IMR-90 (cell line): Measurements from ENCODE around the gene LDHD. TPM values are rescaled to one million over a fixed set of nuclear protein-coding genes. Genes with fewer than 3 reads are reported as not detected.

ENCODE experiments used
- ATAC-seq: fragments of 200-7000 bp; cut with Tn5 transposase; 2 replicates; pipeline ENCODE4 v1.9.1; 2020; ENCODE audit warnings: low read depth, mild to moderate bottlenecking, moderate library complexity
- BruUV-seq: library from RNA; stranded (reverse); fragments of 400-500 nt; replicated peaks from 2 replicates; lab custom pipeline; 2021; lab: Mats Ljungman, UMichigan
- CTCF ChIA-PET: fragments of 300-600 bp; formaldehyde crosslinking; extraction: SDS; loops from one replicate; lab custom pipeline; 2021; ENCODE audit warnings: antibody characterized with exemption; lab: Yijun Ruan, JAX
- POLR2A ChIA-PET: fragments of 300-600 bp; sonication (Branson Sonifier 250); formaldehyde crosslinking; loops from one replicate; lab custom pipeline; 2022; ENCODE audit warnings: antibody characterized with exemption; ENCODE audit not compliant: unreplicated experiment; lab: Charles Lee
- DNase-seq: peaks from one replicate; pipeline ENCODE4 v3.0.0; 2013
- H2AFZ ChIP-seq: replicated peaks from 2 replicates; pipeline ENCODE3; 2013; ENCODE audit warnings: low read length, mild to moderate bottlenecking; ENCODE audit not compliant: poor library complexity
- H2AK5ac ChIP-seq: 2 replicates; pipeline ENCODE4 v1.6.1; 2013; ENCODE audit warnings: low read depth, low read length, inconsistent platforms
- H2AK9ac ChIP-seq: replicated peaks from 2 replicates; pipeline ENCODE3; 2013; ENCODE audit warnings: mild to moderate bottlenecking, low read depth, low read length, moderate library complexity; ENCODE audit not compliant: poor library complexity
- H2BK120ac ChIP-seq: 2 replicates; pipeline ENCODE4 v1.6.1; 2013; ENCODE audit warnings: low read depth, low read length, inconsistent platforms
- H2BK15ac ChIP-seq: 3 replicates; pipeline ENCODE4 v1.6.1; 2013; ENCODE audit warnings: low read depth, low read length, inconsistent platforms
- H2BK20ac ChIP-seq: 2 replicates; pipeline ENCODE4 v1.6.1; 2013; ENCODE audit warnings: low read depth, mild to moderate bottlenecking, inconsistent platforms, low read length, moderate library complexity
- H2BK5ac ChIP-seq: 2 replicates; pipeline ENCODE4 v1.6.1; 2013; ENCODE audit warnings: mild to moderate bottlenecking, low read depth, low read length, inconsistent platforms; ENCODE audit not compliant: poor library complexity, severe bottlenecking
- H3K14ac ChIP-seq: replicated peaks from 2 replicates; pipeline ENCODE4 v1.6.1; 2013; ENCODE audit warnings: low read depth, low read length, inconsistent platforms
- H3K18ac ChIP-seq: 2 replicates; pipeline ENCODE4 v1.6.1; 2013; ENCODE audit warnings: low read depth, low read length, control low read depth
- H3K23ac ChIP-seq: 2 replicates; pipeline ENCODE4 v1.6.1; 2013; ENCODE audit warnings: low read depth, low read length, inconsistent platforms
- H3K27ac ChIP-seq: 2 replicates; pipeline ENCODE4 v1.5.1; 2013; ENCODE audit warnings: mild to moderate bottlenecking, control low read depth, low read length; ENCODE audit not compliant: insufficient read depth
- H3K27me3 ChIP-seq: 2 replicates; pipeline ENCODE4 v1.6.1; 2013; ENCODE audit warnings: low read length; ENCODE audit not compliant: control insufficient read depth, insufficient read depth
- H3K36me3 ChIP-seq: 2 replicates; pipeline ENCODE4 v1.6.1; 2013; ENCODE audit warnings: low read length, mixed read lengths; ENCODE audit not compliant: control insufficient read depth, insufficient read depth
- H3K4ac ChIP-seq: 2 replicates; pipeline ENCODE4 v1.6.1; 2013; ENCODE audit warnings: low read depth, low read length, inconsistent platforms
- H3K4me1 ChIP-seq: 2 replicates; pipeline ENCODE4 v1.6.1; 2013; ENCODE audit warnings: low read length, mixed read lengths; ENCODE audit not compliant: control insufficient read depth, insufficient read depth
- H3K4me2 ChIP-seq: 2 replicates; pipeline ENCODE4 v1.6.1; 2013; ENCODE audit warnings: low read depth, mild to moderate bottlenecking, control low read depth, low read length, moderate library complexity
- H3K4me3 ChIP-seq: 2 replicates; pipeline ENCODE4 v1.5.1; 2013; ENCODE audit warnings: low read depth, mild to moderate bottlenecking, control low read depth, low read length, moderate library complexity; ENCODE audit not compliant: insufficient read depth
- H3K56ac ChIP-seq: 2 replicates; pipeline ENCODE4 v1.6.1; 2013; ENCODE audit warnings: low read length, inconsistent platforms; ENCODE audit not compliant: insufficient read depth; ENCODE audit errors: extremely low read depth
- H3K79me1 ChIP-seq, 2 experiments: 2 replicates each; pipeline ENCODE4 v1.6.1; 2013; ENCODE audit warnings: low read length in 2 of 2, inconsistent platforms in 1 of 2, low read depth in 1 of 2
- H3K9ac ChIP-seq: 2 replicates; pipeline ENCODE4 v1.6.1; 2013; ENCODE audit warnings: low read depth, low read length, control low read depth
- H3K9me1 ChIP-seq: 2 replicates; pipeline ENCODE4 v1.6.1; 2013; ENCODE audit warnings: low read length, inconsistent platforms; ENCODE audit not compliant: insufficient read depth
- H3K9me3 ChIP-seq: 2 replicates; pipeline ENCODE4 v1.6.1; 2013; ENCODE audit warnings: low read length; ENCODE audit not compliant: control insufficient read depth, insufficient read depth
- H4K20me1 ChIP-seq: 2 replicates; pipeline ENCODE4 v1.6.1; 2013; ENCODE audit warnings: low read length, inconsistent platforms; ENCODE audit not compliant: insufficient read depth
- H4K5ac ChIP-seq: 2 replicates; pipeline ENCODE4 v1.6.1; 2013; ENCODE audit warnings: mild to moderate bottlenecking, low read depth, low read length, control low read depth
- H4K8ac ChIP-seq, 2 experiments: 2 replicates each; pipeline ENCODE4 v1.6.1; 2013; ENCODE audit warnings: low read depth in 2 of 2, low read length in 2 of 2, control low read depth in 1 of 2, inconsistent platforms in 1 of 2
- H4K91ac ChIP-seq: 2 replicates; pipeline ENCODE4 v1.6.1; 2013; ENCODE audit warnings: low read depth, low read length, inconsistent platforms; ENCODE audit not compliant: insufficient read depth
- BHLHE40 ChIP-seq: fragments of 150-350 bp; IDR thresholded peaks from 2 replicates; pipeline ENCODE4 v1.6.1; 2016; ENCODE audit warnings: mild to moderate bottlenecking, low read depth, low read length
- CTCF ChIP-seq: conservative IDR thresholded peaks from 2 replicates; pipeline ENCODE4 v1.5.1; 2012; ENCODE audit warnings: mild to moderate bottlenecking, low read depth, low read length, improper control_type of control experiment
- ELK1 ChIP-seq: fragments of 150-350 bp; IDR thresholded peaks from 2 replicates; pipeline ENCODE4 v1.6.1; 2016; ENCODE audit warnings: low read depth, mild to moderate bottlenecking, low read length, moderate library complexity, borderline replicate concordance
- MXI1 ChIP-seq: IDR thresholded peaks from 2 replicates; pipeline ENCODE4 v1.6.1; 2012; ENCODE audit warnings: low read depth, mild to moderate bottlenecking, low read length, moderate library complexity, borderline replicate concordance
- NFE2L2 ChIP-seq: fragments of 150-350 bp; IDR thresholded peaks from 2 replicates; pipeline ENCODE4 v1.6.1; 2016; ENCODE audit warnings: low read depth, mild to moderate bottlenecking, low read length
- RCOR1 ChIP-seq: IDR thresholded peaks from 2 replicates; pipeline ENCODE4 v1.6.1; 2012; ENCODE audit warnings: mild to moderate bottlenecking, low read length, improper control_type of control experiment; ENCODE audit not compliant: insufficient replicate concordance
- RFX5 ChIP-seq: IDR thresholded peaks from 2 replicates; pipeline ENCODE4 v1.8.0; 2012; ENCODE audit warnings: low read depth, mild to moderate bottlenecking, low read length, moderate library complexity
- WGBS, 2 experiments: methylation state at CpG; one replicate each; pipeline versions ENCODE4 v1.1.5 to v1.1.7; 2013; ENCODE audit warnings: missing lambda C conversion rate in 2 of 2; ENCODE audit not compliant: insufficient read length in 1 of 2; ENCODE audit errors: extremely low coverage in 2 of 2; 5-methylcytosine and 5-hydroxymethylcytosine counted together
- dilution Hi-C: fragments of 300-500 bp; cut with HindIII; formaldehyde crosslinking; loops from one replicate; pipeline ENCODE4 v1.14.3; 2018; ENCODE audit warnings: low sequenced_read_pairs; ENCODE audit not compliant: unreplicated experiment
- in situ Hi-C: fragments of 300-500 bp; cut with MboI; formaldehyde crosslinking; loops from 3 replicates; pipeline ENCODE4 v1.14.3; 2019; ENCODE audit warnings: low sequenced_read_pairs, inconsistent platforms, mixed read lengths
- intact Hi-C: fragments of 100-400 bp; cut with micrococcal nuclease; formaldehyde crosslinking; loops from 2 replicates; pipeline ENCODE4 v1.10.0; 2022
- polyA plus RNA-seq, 3 experiments: library from polyadenylated mRNA; depleted of rRNA; stranded (reverse); fragments of >200 nt; gene quantifications; 2 replicates each; pipeline ENCODE4 v1.2.3, GENCODE V29; 2012; ENCODE audit warnings: low replicate concordance in 1 of 3
- total RNA-seq: library from RNA; depleted of rRNA; stranded (reverse); fragments of >200 nt; gene quantifications from 2 replicates; pipeline ENCODE4 v1.2.3, GENCODE V29; 2012

Gene LDHD
- total and polyA plus RNA-seq, 2 of the 4 experiments (the other 2 are of a cell fraction) = under 0.01 to 0.26 TPM

- ATAC-seq (no peak), DNase-seq (no peak)
- WGBS, 2 experiments = 45% methylated on average over 6 of the region's 26 CpGs; no CpG with 5 or more reads in 1 of the 2 experiments
- Histone ChIP-seq H2BK5ac (no peak overlapping the region), H3K9ac (no peak overlapping the region), H2AK9ac (no peak overlapping the region), H2BK120ac (no peak overlapping the region), H4K8ac (no peak overlapping the region), H3K4me2 (no peak overlapping the region), H3K79me1 (peaks cover 4 to 30% of the 10 kb centered on the region in 2 experiments; a peak in 3 of 4 replicates), H3K9me3 (no peaks in the 10 kb centered on the region), H3K9me1 (peaks cover 15% of the 10 kb centered on the region), H4K5ac (no peak overlapping the region), H3K23ac (no peak overlapping the region), H3K4me3 (no peak overlapping the region), H3K36me3 (no peaks in the 10 kb centered on the region; the same call in 1 of the 2 replicates), H2BK15ac (no peak overlapping the region), H3K4me1 (peaks cover 30% of the 10 kb centered on the region), H3K4ac (no peak overlapping the region), H3K18ac (no peak overlapping the region), H3K27ac (no peak overlapping the region), H4K91ac (no peak overlapping the region), H3K27me3 (no peaks in the 10 kb centered on the region), H2BK20ac (no peak overlapping the region), H2AFZ (no peak overlapping the region), H3K14ac (no peak overlapping the region), H4K20me1 (peaks cover 10% of the 10 kb centered on the region), H2AK5ac (no peak overlapping the region), H3K56ac (no peak overlapping the region)
- dilution Hi-C loops (no loop called here), in situ Hi-C loops (no loop called here), intact Hi-C loops (loop anchor here (1.0 to 5.0 kb wide), 5 partner anchors 114 to 403 kb away; no protein-coding TSS in a partner anchor)
- no TSS peak for BruUV-seq
- TF ChIP-seq NFE2L2 (no peak), BHLHE40 (no peak), CTCF (no peak), ELK1 (no peak), RCOR1 (no peak), MXI1 (no peak), RFX5 (no peak)
- ChIA-PET CTCF (interaction anchor here (0.6 to 1.9 kb wide), 15 partner anchors 10 to 249 kb away, joined by 3 to 15 read pairs (median 5); partner anchors contain the start of gene ZNRF1), POLR2A (no interaction called here)
Observed at GRCh38 chr16:75111961-75112733, 4.4 kb downstream of the LDHD start.
